Stomach (tissue), 4 donors: ENCODE data around the gene LSM14A.

Experiments
- EP300 ChIP-seq: sonication (generic); formaldehyde crosslinking; IDR thresholded peaks from one replicate; pipeline ENCODE4 v1.6.1; 2017; ENCODE audit warnings: antibody characterized with exemption
- POLR2A ChIP-seq, 4 donors: fragments of 450-650 bp; IDR thresholded peaks; one replicate each; pipeline ENCODE4 v1.6.1; 2016; ENCODE audit warnings: antibody characterized with exemption in 4 of 4, control low read depth in 2 of 4, mild to moderate bottlenecking in 1 of 4, moderate library complexity in 1 of 4
- POLR2AphosphoS5 ChIP-seq, 3 donors: sonication (generic); formaldehyde crosslinking; IDR thresholded peaks; one replicate each; pipeline ENCODE4 v1.6.1; 2016; ENCODE audit warnings: antibody characterized with exemption in 3 of 3
- TF ChIP-seq, protein P1 (sequence below), 7 experiments: fragments of 450-650 bp in 4 of 7; fragments of 200-600 bp in 3 of 7; sonication (generic) in 3 of 7; IDR thresholded peaks; one replicate each; pipeline ENCODE4 v1.5.1; 2016 to 2019; ENCODE audit warnings: antibody characterized with exemption in 7 of 7, control low read depth in 2 of 7, mild to moderate bottlenecking in 1 of 7

DNA sequence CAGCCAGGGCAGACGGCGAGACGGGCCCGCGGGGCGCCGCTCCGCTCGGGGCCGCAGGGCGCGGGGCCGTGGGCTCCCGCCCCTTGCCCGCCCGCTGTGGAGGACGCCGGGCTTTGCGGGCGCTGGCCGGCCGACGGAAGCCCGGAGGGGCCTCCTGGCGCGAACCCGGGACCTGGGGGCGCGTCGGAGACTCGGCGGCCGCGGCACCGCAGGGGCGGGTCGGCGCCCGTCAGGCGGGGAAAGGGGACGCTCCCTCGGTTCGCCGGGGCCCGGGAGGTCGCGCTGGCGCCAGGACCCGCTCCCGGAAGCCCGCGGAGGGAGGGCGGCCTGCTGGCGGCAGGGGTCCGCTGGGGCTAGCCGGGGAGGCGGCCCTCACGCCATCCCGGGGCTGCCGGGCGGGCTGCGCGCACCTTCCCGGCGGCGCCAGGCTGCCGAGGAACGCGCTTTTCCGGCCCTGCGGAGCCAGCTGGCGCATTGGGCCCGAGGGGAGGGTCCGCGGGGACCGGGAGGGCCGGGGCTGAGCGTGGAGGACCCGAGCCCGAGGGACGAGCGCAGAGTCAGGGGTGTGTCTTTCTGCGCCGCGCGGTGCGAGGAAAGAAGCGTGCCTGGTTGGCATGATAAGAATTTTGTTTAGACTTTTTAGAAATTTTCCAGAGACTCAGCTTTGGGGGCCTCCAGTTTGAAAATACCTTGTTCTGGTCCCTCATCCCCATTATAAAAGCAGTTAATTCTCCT, 82.6 kb downstream of the LSM14A start:
- TF ChIP-seq POLR2A (IDR thresholded peaks at IDR 0.05) (no peak), EP300 (no peak), POLR2AphosphoS5 (IDR thresholded peaks at IDR 0.05) (no peak)
- TF ChIP-seq, protein P1, sequence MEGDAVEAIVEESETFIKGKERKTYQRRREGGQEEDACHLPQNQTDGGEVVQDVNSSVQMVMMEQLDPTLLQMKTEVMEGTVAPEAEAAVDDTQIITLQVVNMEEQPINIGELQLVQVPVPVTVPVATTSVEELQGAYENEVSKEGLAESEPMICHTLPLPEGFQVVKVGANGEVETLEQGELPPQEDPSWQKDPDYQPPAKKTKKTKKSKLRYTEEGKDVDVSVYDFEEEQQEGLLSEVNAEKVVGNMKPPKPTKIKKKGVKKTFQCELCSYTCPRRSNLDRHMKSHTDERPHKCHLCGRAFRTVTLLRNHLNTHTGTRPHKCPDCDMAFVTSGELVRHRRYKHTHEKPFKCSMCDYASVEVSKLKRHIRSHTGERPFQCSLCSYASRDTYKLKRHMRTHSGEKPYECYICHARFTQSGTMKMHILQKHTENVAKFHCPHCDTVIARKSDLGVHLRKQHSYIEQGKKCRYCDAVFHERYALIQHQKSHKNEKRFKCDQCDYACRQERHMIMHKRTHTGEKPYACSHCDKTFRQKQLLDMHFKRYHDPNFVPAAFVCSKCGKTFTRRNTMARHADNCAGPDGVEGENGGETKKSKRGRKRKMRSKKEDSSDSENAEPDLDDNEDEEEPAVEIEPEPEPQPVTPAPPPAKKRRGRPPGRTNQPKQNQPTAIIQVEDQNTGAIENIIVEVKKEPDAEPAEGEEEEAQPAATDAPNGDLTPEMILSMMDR (IDR thresholded peaks at IDR 0.05) = no peak
